ENCODE data around the gene PYGB.

The PYGB gene

DNA sequence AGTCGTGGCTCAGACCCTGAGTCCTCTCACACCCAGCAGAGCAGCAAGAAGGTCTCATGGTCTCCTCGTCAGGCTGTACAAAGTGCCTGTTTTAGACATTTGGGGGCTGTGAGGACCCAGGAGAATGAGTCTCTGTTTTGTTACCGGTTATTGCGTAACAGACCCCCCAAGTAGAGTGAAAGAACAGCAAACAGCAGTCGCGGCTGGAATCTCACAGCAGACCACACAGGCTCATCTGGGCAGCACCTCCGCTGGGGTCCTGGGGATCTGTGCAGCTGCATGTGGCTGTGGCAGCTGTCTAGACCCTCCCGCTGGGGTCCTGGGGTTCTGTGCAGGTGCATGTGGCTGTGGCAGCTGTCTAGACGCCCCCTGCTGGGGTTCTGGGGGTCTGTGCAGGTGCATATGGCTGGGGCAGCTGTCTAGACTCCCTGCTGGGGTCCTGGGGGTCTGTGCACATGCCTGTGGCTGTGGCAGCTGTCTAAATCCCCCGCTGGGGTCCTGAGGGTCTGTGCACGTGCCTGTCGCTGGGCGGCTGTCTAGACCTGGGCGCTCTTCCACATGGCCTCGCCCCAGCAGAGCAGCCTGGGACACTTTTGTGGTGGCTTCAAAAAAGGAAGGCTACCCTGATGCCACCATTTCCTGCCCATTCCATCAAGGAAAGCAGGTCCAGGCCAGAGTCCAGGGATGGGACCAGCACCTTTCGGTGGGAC, 27.7 kb upstream of the PYGB start:
- H3K4me2 ChIP-seq: no peak overlapping the region
- no peaks in the 10 kb centered on the region for H4K20me1 ChIP-seq (ENCODE audit: insufficient read depth)
- H3K27ac ChIP-seq: no peak overlapping the region

DNA sequence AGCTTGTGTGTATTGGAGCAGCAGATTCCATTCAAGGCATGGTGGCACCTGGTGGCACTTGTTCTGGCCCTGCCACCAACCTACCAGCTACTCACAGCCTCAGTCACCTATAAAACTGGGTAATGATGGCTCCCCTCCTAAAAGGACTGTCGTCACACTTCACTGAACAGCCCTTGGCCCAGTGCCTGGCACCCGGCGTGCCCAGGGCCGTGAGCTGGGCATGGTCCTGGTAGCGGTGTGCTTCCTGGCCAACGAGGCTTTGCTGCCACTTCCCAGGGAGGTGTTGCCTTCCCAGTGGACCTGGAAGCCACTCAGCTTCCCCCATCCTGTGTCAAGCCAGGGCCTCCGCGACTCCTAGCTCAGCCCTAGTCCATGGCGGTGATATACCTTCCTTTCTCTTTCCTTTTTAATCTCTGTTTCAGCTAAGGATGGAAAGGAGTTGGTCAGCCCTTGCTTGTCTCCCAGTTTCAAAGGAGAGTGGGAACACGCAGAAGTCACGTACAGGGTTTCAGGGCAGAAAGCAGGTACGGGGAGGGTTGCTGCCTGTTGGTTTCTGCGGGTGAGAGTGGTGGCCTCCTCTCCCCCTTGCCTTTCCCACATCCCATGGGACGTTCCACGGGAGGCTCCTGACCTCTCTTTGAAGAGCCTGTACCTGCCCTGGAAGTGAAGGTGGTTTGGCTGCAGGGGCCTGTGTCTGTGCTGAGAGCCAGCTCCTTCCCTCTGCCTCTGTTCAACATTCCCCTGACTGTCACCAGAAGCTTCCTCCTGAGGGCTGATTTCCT, 26.9 kb upstream of the PYGB start:
- no peaks in the 10 kb centered on the region for H4K20me1 ChIP-seq (ENCODE audit: insufficient read depth)
- H3K79me2 ChIP-seq (ENCODE audit: insufficient read depth, low read depth): no peaks in the 10 kb centered on the region
- no peak overlapping the region for H3K4me2 ChIP-seq
- H3K27me3 ChIP-seq (ENCODE audit: insufficient read depth, low read depth): no peaks in the 10 kb centered on the region
- H3K4me3 ChIP-seq (IDR thresholded peaks at IDR 0.05; ENCODE audit: insufficient read depth, low read depth, low read length): no peak overlapping the region
- no peaks in the 10 kb centered on the region for H3K36me3 ChIP-seq (ENCODE audit: insufficient read depth)
- peaks cover 7% of the 10 kb centered on the region for H3K4me1 ChIP-seq (ENCODE audit: low read depth, poor library complexity, severe bottlenecking)
- H3K9ac ChIP-seq: no peak overlapping the region
- no peak overlapping the region for H2AFZ ChIP-seq (ENCODE audit: low read depth)
- H3K27ac ChIP-seq: no peak overlapping the region
- TF ChIP-seq, protein P1, sequence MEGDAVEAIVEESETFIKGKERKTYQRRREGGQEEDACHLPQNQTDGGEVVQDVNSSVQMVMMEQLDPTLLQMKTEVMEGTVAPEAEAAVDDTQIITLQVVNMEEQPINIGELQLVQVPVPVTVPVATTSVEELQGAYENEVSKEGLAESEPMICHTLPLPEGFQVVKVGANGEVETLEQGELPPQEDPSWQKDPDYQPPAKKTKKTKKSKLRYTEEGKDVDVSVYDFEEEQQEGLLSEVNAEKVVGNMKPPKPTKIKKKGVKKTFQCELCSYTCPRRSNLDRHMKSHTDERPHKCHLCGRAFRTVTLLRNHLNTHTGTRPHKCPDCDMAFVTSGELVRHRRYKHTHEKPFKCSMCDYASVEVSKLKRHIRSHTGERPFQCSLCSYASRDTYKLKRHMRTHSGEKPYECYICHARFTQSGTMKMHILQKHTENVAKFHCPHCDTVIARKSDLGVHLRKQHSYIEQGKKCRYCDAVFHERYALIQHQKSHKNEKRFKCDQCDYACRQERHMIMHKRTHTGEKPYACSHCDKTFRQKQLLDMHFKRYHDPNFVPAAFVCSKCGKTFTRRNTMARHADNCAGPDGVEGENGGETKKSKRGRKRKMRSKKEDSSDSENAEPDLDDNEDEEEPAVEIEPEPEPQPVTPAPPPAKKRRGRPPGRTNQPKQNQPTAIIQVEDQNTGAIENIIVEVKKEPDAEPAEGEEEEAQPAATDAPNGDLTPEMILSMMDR (conservative IDR thresholded peaks at IDR 0.05; ENCODE audit: low read depth, low read length): no peak

More for the DNA sequence above, 27.7 kb upstream of the PYGB start:
- Histone ChIP-seq H2AFZ (ENCODE audit: low read depth) (no peak overlapping the region), H3K27me3 (ENCODE audit: insufficient read depth, low read depth) (no peaks in the 10 kb centered on the region), H3K4me3 (IDR thresholded peaks at IDR 0.05; ENCODE audit: insufficient read depth, low read depth, low read length) (no peak overlapping the region), H3K79me2 (ENCODE audit: insufficient read depth, low read depth) (no peaks in the 10 kb centered on the region), H3K36me3 (ENCODE audit: insufficient read depth) (no peaks in the 10 kb centered on the region), H3K9ac (no peak overlapping the region), H3K4me1 (ENCODE audit: low read depth, poor library complexity, severe bottlenecking) (peaks cover 7% of the 10 kb centered on the region)
- TF ChIP-seq, protein P1 (conservative IDR thresholded peaks at IDR 0.05; ENCODE audit: low read depth, low read length): no peak; the same call in 1 of the 2 replicates

DNA sequence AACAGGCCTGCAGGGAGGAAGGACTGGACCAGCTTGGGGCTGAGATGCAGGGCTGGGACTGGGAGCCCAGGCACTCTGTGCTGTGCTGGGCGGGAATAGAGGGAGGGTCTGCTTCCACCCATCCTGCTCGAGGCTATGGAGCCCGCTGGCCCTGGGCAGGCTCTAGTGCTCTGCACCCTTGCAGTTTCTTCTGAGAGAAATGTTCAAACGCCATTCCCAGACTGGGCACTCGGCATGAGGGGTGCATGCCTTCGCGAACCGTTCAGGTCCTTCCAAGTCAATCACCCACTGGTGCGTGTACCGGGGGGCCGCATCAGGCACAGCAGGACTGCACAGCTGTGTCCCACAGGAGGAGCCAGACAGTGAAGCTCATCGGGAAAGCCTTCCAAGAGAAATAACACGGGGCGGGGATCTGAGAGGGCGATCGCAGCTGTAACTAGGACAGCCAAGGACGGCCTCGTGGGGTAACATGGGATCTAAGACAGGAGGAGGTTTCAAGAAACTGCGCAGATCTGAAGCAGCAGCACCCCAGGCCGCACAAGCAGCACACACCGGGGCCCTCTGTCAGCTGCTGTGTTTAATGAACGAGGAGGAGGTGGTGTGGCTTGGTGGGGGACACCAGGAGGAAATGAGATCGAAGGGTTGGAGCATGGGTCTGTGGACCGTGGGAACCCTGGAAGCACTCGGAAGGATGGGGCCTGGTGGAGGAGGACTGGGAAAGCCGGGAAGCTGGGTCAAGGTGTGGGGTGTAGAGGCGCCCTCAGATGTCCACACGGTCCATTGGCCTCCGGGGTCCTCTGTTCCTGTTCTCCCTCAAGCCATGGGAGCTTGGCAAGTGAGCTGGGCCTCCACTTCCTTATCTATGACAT, 26.1 kb upstream of the PYGB start:
- Histone ChIP-seq H3K27ac (no peak overlapping the region), H3K36me3 (ENCODE audit: insufficient read depth) (no peaks in the 10 kb centered on the region), H3K4me1 (ENCODE audit: low read depth, poor library complexity, severe bottlenecking) (peaks cover 7% of the 10 kb centered on the region), H3K27me3 (ENCODE audit: insufficient read depth, low read depth) (no peaks in the 10 kb centered on the region), H4K20me1 (ENCODE audit: insufficient read depth) (no peaks in the 10 kb centered on the region), H3K79me2 (ENCODE audit: insufficient read depth, low read depth) (no peaks in the 10 kb centered on the region), H3K9ac (no peak overlapping the region), H3K4me3 (IDR thresholded peaks at IDR 0.05; ENCODE audit: insufficient read depth, low read depth, low read length) (no peak overlapping the region), H2AFZ (ENCODE audit: low read depth) (no peak overlapping the region), H3K4me2 (no peak overlapping the region)
- TF ChIP-seq, protein P1 (conservative IDR thresholded peaks at IDR 0.05; ENCODE audit: low read depth, low read length): no peak

DNA sequence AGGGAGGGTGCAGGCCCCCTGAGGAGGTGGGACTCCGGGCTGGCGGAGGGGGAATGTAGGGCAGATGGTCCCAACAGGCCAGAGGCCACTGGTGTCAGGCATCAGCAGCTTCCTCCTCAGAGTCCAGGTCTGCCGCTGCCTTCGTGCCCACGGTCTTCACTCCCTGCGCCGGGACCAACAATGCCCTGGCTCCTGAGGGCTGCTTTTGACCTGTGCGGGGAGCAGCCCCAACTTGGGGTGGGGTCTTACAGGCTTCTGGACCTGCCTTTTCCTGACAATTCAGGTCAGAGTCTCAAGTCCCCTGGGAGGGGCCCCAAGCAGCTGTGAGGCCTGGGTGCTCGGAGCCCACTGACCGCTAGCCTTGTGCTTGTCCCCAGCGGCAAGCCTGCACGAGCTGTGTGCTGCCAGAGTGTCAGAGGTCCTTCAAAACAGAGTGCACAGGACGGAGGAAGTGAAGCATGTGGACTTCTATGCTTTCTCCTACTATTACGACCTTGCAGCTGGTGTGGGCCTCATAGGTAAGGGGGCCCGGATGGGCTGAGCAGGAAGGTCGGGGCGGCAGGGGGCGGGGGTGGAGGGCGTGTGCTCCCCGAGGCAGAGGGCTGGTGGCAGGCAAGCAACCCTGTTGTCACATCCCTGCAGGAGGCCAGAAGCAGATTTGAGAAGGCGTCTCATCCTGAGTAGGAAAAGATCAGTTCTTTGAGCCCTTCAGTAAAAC, 25.3 kb upstream of the PYGB start:
- H3K4me3 ChIP-seq (IDR thresholded peaks at IDR 0.05; ENCODE audit: insufficient read depth, low read depth, low read length): no peak overlapping the region
- H3K27ac ChIP-seq: no peak overlapping the region
- H3K36me3 ChIP-seq (ENCODE audit: insufficient read depth): no peaks in the 10 kb centered on the region
- no peaks in the 10 kb centered on the region for H4K20me1 ChIP-seq (ENCODE audit: insufficient read depth)
- TF ChIP-seq, protein P1 (conservative IDR thresholded peaks at IDR 0.05; ENCODE audit: low read depth, low read length): no peak
- no peaks in the 10 kb centered on the region for H3K27me3 ChIP-seq (ENCODE audit: insufficient read depth, low read depth)
- no peaks in the 10 kb centered on the region for H3K79me2 ChIP-seq (ENCODE audit: insufficient read depth, low read depth)
- no peak overlapping the region for H3K9ac ChIP-seq
- peaks cover 7% of the 10 kb centered on the region for H3K4me1 ChIP-seq (ENCODE audit: low read depth, poor library complexity, severe bottlenecking)
- no peak overlapping the region for H3K4me2 ChIP-seq
- H2AFZ ChIP-seq (ENCODE audit: low read depth): no peak overlapping the region

Data from KMS-11 (cell line).